ENCODE results near the gene AGFG1. TPM values are rescaled to one million over a fixed set of nuclear protein-coding genes. Genes with fewer than 3 reads are reported as not detected.

The AGFG1 gene
- total RNA-seq, 1 donor from 2014 or later, result 84.1 TPM

DNA sequence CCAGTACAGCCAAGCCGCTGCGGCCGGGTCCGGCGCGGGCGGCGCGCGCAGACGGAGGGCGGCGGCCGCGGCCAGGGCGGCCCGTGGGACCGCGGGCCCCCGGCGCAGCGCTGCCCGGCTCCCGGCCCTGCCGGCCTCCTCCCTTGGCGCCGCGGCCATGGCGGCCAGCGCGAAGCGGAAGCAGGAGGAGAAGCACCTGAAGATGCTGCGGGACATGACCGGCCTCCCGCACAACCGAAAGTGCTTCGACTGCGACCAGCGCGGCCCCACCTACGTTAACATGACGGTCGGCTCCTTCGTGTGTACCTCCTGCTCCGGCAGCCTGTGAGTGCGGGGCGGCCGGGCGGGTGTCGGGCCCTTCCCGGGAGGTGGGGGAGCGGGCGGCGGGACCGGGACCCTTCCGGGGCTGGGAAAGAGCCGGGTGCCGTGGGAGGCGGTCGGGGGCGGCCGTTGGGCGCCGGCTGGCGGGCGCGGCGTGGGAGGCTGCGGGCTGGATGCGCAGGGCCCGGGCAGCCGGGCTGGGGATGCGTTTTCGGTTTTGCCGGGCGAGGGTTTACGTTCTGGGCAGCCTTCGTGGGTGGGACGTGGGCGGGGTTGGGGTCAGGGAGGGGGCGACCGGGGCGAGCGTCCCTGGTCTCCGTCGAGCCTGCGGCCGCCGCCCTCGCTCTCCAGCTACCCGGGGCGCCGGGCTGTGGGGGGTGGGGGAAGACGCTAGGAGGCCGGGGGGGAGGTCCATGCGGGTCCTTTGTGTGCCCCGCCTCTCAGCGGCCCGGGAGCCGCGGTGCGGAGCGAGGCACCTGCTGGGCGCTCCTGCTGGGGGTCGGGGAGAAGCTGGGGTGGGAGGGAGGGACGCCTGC lies 537 bp downstream of the AGFG1 start:
- Histone ChIP-seq H4K20me1 (ENCODE audit: insufficient read depth, low read length) (peaks cover 44% of the 10 kb centered on the region), H2AFZ (ENCODE audit: low read depth, low read length) (no peak overlapping the region)

DNA sequence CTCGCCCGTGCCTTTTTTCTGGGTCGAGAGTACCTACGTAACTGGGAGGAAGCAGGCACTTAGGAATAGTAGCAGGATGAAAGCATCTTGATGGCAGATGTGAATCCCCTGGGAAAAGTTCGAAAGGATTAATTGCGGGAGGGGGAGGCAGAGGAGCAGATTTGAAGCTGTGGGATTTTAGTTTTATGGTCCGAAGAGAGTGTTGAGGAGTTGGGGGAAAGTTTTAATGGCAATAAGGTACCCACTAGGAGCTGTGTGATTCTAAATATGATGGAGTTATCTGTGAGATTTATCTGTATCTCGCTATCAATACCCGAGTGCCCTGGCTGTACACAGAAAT lies 1.1 kb downstream of the AGFG1 start:
- H3K27me3 ChIP-seq (ENCODE audit: insufficient read depth, low read length), result no peaks in the 10 kb centered on the region
- H3K9me3 Mint-ChIP-seq (ENCODE audit: unreplicated experiment), result no peaks in the 10 kb centered on the region
- TF ChIP-seq, protein P1, sequence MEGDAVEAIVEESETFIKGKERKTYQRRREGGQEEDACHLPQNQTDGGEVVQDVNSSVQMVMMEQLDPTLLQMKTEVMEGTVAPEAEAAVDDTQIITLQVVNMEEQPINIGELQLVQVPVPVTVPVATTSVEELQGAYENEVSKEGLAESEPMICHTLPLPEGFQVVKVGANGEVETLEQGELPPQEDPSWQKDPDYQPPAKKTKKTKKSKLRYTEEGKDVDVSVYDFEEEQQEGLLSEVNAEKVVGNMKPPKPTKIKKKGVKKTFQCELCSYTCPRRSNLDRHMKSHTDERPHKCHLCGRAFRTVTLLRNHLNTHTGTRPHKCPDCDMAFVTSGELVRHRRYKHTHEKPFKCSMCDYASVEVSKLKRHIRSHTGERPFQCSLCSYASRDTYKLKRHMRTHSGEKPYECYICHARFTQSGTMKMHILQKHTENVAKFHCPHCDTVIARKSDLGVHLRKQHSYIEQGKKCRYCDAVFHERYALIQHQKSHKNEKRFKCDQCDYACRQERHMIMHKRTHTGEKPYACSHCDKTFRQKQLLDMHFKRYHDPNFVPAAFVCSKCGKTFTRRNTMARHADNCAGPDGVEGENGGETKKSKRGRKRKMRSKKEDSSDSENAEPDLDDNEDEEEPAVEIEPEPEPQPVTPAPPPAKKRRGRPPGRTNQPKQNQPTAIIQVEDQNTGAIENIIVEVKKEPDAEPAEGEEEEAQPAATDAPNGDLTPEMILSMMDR (IDR thresholded peaks at IDR 0.05; ENCODE audit: insufficient read depth, low read depth, low read length), result no peak
- TF ChIP-seq EZH2 (IDR thresholded peaks at IDR 0.05; ENCODE audit: insufficient read depth, low read length), result no peak
- H3K9ac ChIP-seq (ENCODE audit: low read length), result peak overlapping the region; percentile 92
- DNase-seq (ENCODE audit: low read depth) (no peak), FAIRE-seq (no peak)
- H3K27ac ChIP-seq (ENCODE audit: low read depth, low read length), result no peak overlapping the region
- H4K20me1 ChIP-seq (ENCODE audit: insufficient read depth, low read length), result peaks cover 50% of the 10 kb centered on the region
- no peaks in the 10 kb centered on the region for H3K27me3 Mint-ChIP-seq (ENCODE audit: low read depth, unreplicated experiment)
- H3K4me3 ChIP-seq (ENCODE audit: insufficient read depth, low read depth, low read length), result peak overlapping the region; percentile 75
- H2AFZ ChIP-seq (ENCODE audit: low read depth, low read length), result no peak overlapping the region
- H3K36me3 ChIP-seq (ENCODE audit: insufficient read depth, low read length), result no peaks in the 10 kb centered on the region
- no peaks in the 10 kb centered on the region for H3K36me3 Mint-ChIP-seq (ENCODE audit: low read depth, unreplicated experiment)
- H3K4me3 Mint-ChIP-seq (ENCODE audit: unreplicated experiment), result peak overlapping the region; percentile 97
- peak overlapping the region; percentile 93 for H3K4me2 ChIP-seq (ENCODE audit: low read length)
- peaks cover 58% of the 10 kb centered on the region for H3K79me2 ChIP-seq (ENCODE audit: insufficient read depth, low read length)
- peaks cover 13% of the 10 kb centered on the region for H3K4me1 ChIP-seq (ENCODE audit: insufficient read depth, low read length)
- peaks cover 15% of the 10 kb centered on the region for H3K4me1 Mint-ChIP-seq (ENCODE audit: low read depth, unreplicated experiment)
- H3K27ac Mint-ChIP-seq (ENCODE audit: unreplicated experiment), result peak overlapping the region; percentile 20
- H3K9me3 ChIP-seq (ENCODE audit: insufficient read depth, low read depth, low read length), result no peaks in the 10 kb centered on the region

More for the DNA sequence above, 537 bp downstream of the AGFG1 start:
- H3K4me3 ChIP-seq (ENCODE audit: insufficient read depth, low read depth, low read length), result peak overlapping the region; percentile 75
- H3K9ac ChIP-seq (ENCODE audit: low read length), result peak overlapping the region; percentile 92
- no peaks in the 10 kb centered on the region for H3K36me3 Mint-ChIP-seq (ENCODE audit: low read depth, unreplicated experiment)
- peaks cover 16% of the 10 kb centered on the region for H3K4me1 ChIP-seq (ENCODE audit: insufficient read depth, low read length)
- peak overlapping the region; percentile 78 for H3K27ac ChIP-seq (ENCODE audit: low read depth, low read length)
- H3K4me1 Mint-ChIP-seq (ENCODE audit: low read depth, unreplicated experiment), result peaks cover 20% of the 10 kb centered on the region
- H3K9me3 ChIP-seq (ENCODE audit: insufficient read depth, low read depth, low read length), result no peaks in the 10 kb centered on the region
- H3K27me3 ChIP-seq (ENCODE audit: insufficient read depth, low read length), result no peaks in the 10 kb centered on the region
- TF ChIP-seq, protein P1 (IDR thresholded peaks at IDR 0.05; ENCODE audit: insufficient read depth, low read depth, low read length), result no peak
- TF ChIP-seq EZH2 (IDR thresholded peaks at IDR 0.05; ENCODE audit: insufficient read depth, low read length), result no peak
- peak overlapping the region; percentile 97 for H3K4me3 Mint-ChIP-seq (ENCODE audit: unreplicated experiment)
- FAIRE-seq (no peak), DNase-seq (ENCODE audit: low read depth) (no peak)
- no peaks in the 10 kb centered on the region for H3K27me3 Mint-ChIP-seq (ENCODE audit: low read depth, unreplicated experiment)
- H3K4me2 ChIP-seq (ENCODE audit: low read length), result peak overlapping the region; percentile 93
- H3K36me3 ChIP-seq (ENCODE audit: insufficient read depth, low read length), result no peaks in the 10 kb centered on the region
- no peaks in the 10 kb centered on the region for H3K9me3 Mint-ChIP-seq (ENCODE audit: unreplicated experiment)
- peaks cover 53% of the 10 kb centered on the region for H3K79me2 ChIP-seq (ENCODE audit: insufficient read depth, low read length)
- no peak overlapping the region for H3K27ac Mint-ChIP-seq (ENCODE audit: unreplicated experiment)

DNA sequence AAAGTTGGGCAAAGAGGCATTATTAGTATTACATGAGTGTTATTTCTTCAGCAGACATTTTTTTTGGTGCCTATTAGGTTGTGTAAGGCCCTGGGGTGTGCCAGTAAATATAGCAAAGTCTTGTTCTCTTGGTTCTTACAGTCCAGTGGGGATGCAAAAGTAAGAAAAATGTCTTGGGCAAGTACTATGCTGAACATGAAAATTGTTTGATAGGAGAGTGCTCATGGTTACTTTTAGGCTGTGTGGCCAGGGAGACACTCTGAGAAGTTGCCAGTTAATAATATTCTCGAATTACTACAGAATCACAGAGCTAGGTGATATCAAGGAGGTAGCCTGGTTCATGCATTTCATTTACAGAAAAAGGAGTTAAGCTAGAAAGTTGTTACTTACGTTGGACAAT lies 1.9 kb downstream of the AGFG1 start:
- no peak overlapping the region for H2AFZ ChIP-seq (ENCODE audit: low read depth, low read length)
- TF ChIP-seq EZH2 (IDR thresholded peaks at IDR 0.05; ENCODE audit: insufficient read depth, low read length), result no peak
- TF ChIP-seq, protein P1 (IDR thresholded peaks at IDR 0.05; ENCODE audit: insufficient read depth, low read depth, low read length), result no peak
- H3K27me3 ChIP-seq (ENCODE audit: insufficient read depth, low read length), result no peaks in the 10 kb centered on the region
- Mint-ChIP-seq H3K36me3 (ENCODE audit: low read depth, unreplicated experiment) (no peaks in the 10 kb centered on the region), H3K27me3 (ENCODE audit: low read depth, unreplicated experiment) (no peaks in the 10 kb centered on the region), H3K9me3 (ENCODE audit: unreplicated experiment) (no peaks in the 10 kb centered on the region), H3K4me3 (ENCODE audit: unreplicated experiment) (peak overlapping the region; percentile 97), H3K4me1 (ENCODE audit: low read depth, unreplicated experiment) (peaks cover 14% of the 10 kb centered on the region), H3K27ac (ENCODE audit: unreplicated experiment) (no peak overlapping the region)
- H4K20me1 ChIP-seq (ENCODE audit: insufficient read depth, low read length), result peaks cover 56% of the 10 kb centered on the region
- peak overlapping the region; percentile 93 for H3K4me2 ChIP-seq (ENCODE audit: low read length)
- DNase-seq (ENCODE audit: low read depth), result no peak
- H3K4me3 ChIP-seq (ENCODE audit: insufficient read depth, low read depth, low read length), result peak overlapping the region; percentile 75
- no peak overlapping the region for H3K27ac ChIP-seq (ENCODE audit: low read depth, low read length)
- no peaks in the 10 kb centered on the region for H3K36me3 ChIP-seq (ENCODE audit: insufficient read depth, low read length)
- no peaks in the 10 kb centered on the region for H3K9me3 ChIP-seq (ENCODE audit: insufficient read depth, low read depth, low read length)
- H3K9ac ChIP-seq (ENCODE audit: low read length), result peak overlapping the region; percentile 92
- peaks cover 13% of the 10 kb centered on the region for H3K4me1 ChIP-seq (ENCODE audit: insufficient read depth, low read length)
- no peak for FAIRE-seq
- peaks cover 65% of the 10 kb centered on the region for H3K79me2 ChIP-seq (ENCODE audit: insufficient read depth, low read length)

Data from astrocyte (in vitro differentiated cells and primary cell).